Natural killer cell (primary cell): ENCODE results near the gene ABHD12B. TPM values are rescaled to one million over a fixed set of nuclear protein-coding genes. Genes with fewer than 3 reads are reported as not detected.

Source experiments
- ATAC-seq, 3 donors: fragments of 150-1000 bp in 2 of 3; fragments of 200-7000 bp in 1 of 3; cut with Tn5 transposase; 1 replicate in 1 of 3; 2 replicates in 2 of 3; pipeline ENCODE4 v1.10.0; 2021; ENCODE audit warnings: mild to moderate bottlenecking in 2 of 3, moderate library complexity in 2 of 3
- DNase-seq, 2 donors: peaks; one replicate each; pipeline versions ENCODE4 v3.0.0 to v3.0.0-alpha.2; 2013 to 2021; ENCODE audit warnings: mixed read lengths in 1 of 2
- H3K27ac ChIP-seq: one replicate; pipeline ENCODE4 v1.5.1; 2013; ENCODE audit warnings: mild to moderate bottlenecking, low read length
- H3K27me3 ChIP-seq: one replicate; pipeline ENCODE4 v1.6.1; 2013; ENCODE audit warnings: low read length; ENCODE audit not compliant: control insufficient read depth, insufficient read depth
- H3K36me3 ChIP-seq: one replicate; pipeline ENCODE4 v1.6.1; 2013; ENCODE audit warnings: low read length; ENCODE audit not compliant: control insufficient read depth, insufficient read depth
- H3K4me1 ChIP-seq: one replicate; pipeline ENCODE4 v1.6.1; 2013; ENCODE audit warnings: low read length; ENCODE audit not compliant: control insufficient read depth, insufficient read depth
- H3K4me3 ChIP-seq: one replicate; pipeline ENCODE4 v1.5.1; 2013; ENCODE audit warnings: low read length
- H3K9me3 ChIP-seq: one replicate; pipeline ENCODE4 v1.6.1; 2013; ENCODE audit warnings: low read length; ENCODE audit not compliant: control insufficient read depth, insufficient read depth
- H3K27ac Mint-ChIP-seq, 2 donors: one replicate each; pipeline ENCODE4 v1.8.0; 2022; ENCODE audit warnings: mild to moderate bottlenecking in 2 of 2, mixed read lengths in 2 of 2, moderate library complexity in 1 of 2
- H3K27me3 Mint-ChIP-seq, 2 donors: one replicate each; pipeline ENCODE4 v1.8.0; 2022; ENCODE audit warnings: low read depth in 2 of 2, mixed read lengths in 2 of 2
- H3K36me3 Mint-ChIP-seq: one replicate; pipeline ENCODE4 v1.8.0; 2022; ENCODE audit warnings: mixed read lengths
- H3K4me1 Mint-ChIP-seq, 2 donors: one replicate each; pipeline ENCODE4 v1.8.0; 2022; ENCODE audit warnings: mixed read lengths in 2 of 2
- H3K4me3 Mint-ChIP-seq: one replicate; pipeline ENCODE4 v1.8.0; 2022; ENCODE audit warnings: mild to moderate bottlenecking, moderate library complexity, mixed read lengths
- H3K9me3 Mint-ChIP-seq, 2 donors: one replicate each; pipeline ENCODE4 v1.8.0; 2022; ENCODE audit warnings: mixed read lengths in 2 of 2
- CTCF ChIP-seq: fragments of 200-600 bp; IDR thresholded peaks from one replicate; pipeline ENCODE4 v1.8.0; 2022; ENCODE audit warnings: antibody characterized with exemption
- WGBS: methylation state at CpG from one replicate; pipeline ENCODE4 v1.1.7; 2013; ENCODE audit warnings: missing lambda C conversion rate; ENCODE audit not compliant: insufficient coverage; 5-methylcytosine and 5-hydroxymethylcytosine counted together
- intact Hi-C: fragments of 100-400 bp; cut with micrococcal nuclease; formaldehyde crosslinking; loops from one replicate; pipeline ENCODE4 v1.14.2; 2022
- total RNA-seq, 4 donors: library from RNA; stranded (reverse); fragments of 120-200 nt in 1 of 4; gene quantifications; one replicate each; pipeline versions ENCODE4 v1.2.3 to v1.2.4, GENCODE V29; 2013 to 2022

The ABHD12B gene
- total RNA-seq, 3 donors from 2014 or later (not counting 1 experiment from before 2014, with no cell fraction given) = not detected

- H3K9me3 Mint-ChIP-seq = no peaks in the 10 kb centered on the region
- Histone ChIP-seq H3K4me1 (no peaks in the 10 kb centered on the region), H3K27ac (no peak overlapping the region), H3K27me3 (no peaks in the 10 kb centered on the region), H3K4me3 (no peak overlapping the region), H3K36me3 (no peaks in the 10 kb centered on the region), H3K9me3 (no peaks in the 10 kb centered on the region)
- H3K27me3 Mint-ChIP-seq = peaks cover 0 to 10% of the 10 kb centered on the region in 2 donors
- no peak overlapping the region for H3K4me3 Mint-ChIP-seq
- no peak for TF ChIP-seq CTCF
- DNase-seq (no peak), ATAC-seq (no peak)
- intact Hi-C loops = no loop called here
- no peaks in the 10 kb centered on the region for H3K36me3 Mint-ChIP-seq
- no peaks in the 10 kb centered on the region for H3K4me1 Mint-ChIP-seq
- no peak overlapping the region for H3K27ac Mint-ChIP-seq
- WGBS = 100% methylated on average over 3 of the region's 3 CpGs
Observed at GRCh38 chr14:50845166-50845565, 26.7 kb upstream of the ABHD12B start.

- H3K9me3 ChIP-seq = no peaks in the 10 kb centered on the region
- Mint-ChIP-seq H3K4me3 (no peak overlapping the region), H3K27ac (no peak overlapping the region), H3K36me3 (no peaks in the 10 kb centered on the region), H3K4me1 (no peaks in the 10 kb centered on the region), H3K9me3 (no peaks in the 10 kb centered on the region), H3K27me3 (peaks cover 0 to 6% of the 10 kb centered on the region in 2 donors)
- no peaks in the 10 kb centered on the region for H3K36me3 ChIP-seq
- DNase-seq (no peak), ATAC-seq (no peak)
- H3K27me3 ChIP-seq = no peaks in the 10 kb centered on the region
- intact Hi-C loops = no loop called here
- H3K4me3 ChIP-seq = no peak overlapping the region
- 94% methylated on average over 8 of the region's 8 CpGs for WGBS
- no peak overlapping the region for H3K27ac ChIP-seq
- TF ChIP-seq CTCF = no peak
- H3K4me1 ChIP-seq = no peaks in the 10 kb centered on the region
Observed at GRCh38 chr14:50846226-50846880, 25.5 kb upstream of the ABHD12B start.

- Mint-ChIP-seq H3K4me1 (no peaks in the 10 kb centered on the region), H3K4me3 (no peak overlapping the region), H3K36me3 (no peaks in the 10 kb centered on the region), H3K9me3 (no peaks in the 10 kb centered on the region), H3K27me3 (peaks cover 0 to 6% of the 10 kb centered on the region in 2 donors), H3K27ac (no peak overlapping the region)
- Histone ChIP-seq H3K27ac (no peak overlapping the region), H3K36me3 (no peaks in the 10 kb centered on the region), H3K4me3 (no peak overlapping the region), H3K9me3 (no peaks in the 10 kb centered on the region), H3K27me3 (no peaks in the 10 kb centered on the region), H3K4me1 (no peaks in the 10 kb centered on the region)
- TF ChIP-seq CTCF = no peak
- intact Hi-C loops = no loop called here
- ATAC-seq (no peak), DNase-seq (no peak)
Observed at GRCh38 chr14:50853891-50854290, 18.0 kb upstream of the ABHD12B start.

GRCh38 chr14:50854521-50854920 lies 17.3 kb upstream of the ABHD12B start:
- H3K27ac Mint-ChIP-seq = no peak overlapping the region
- intact Hi-C loops = no loop called here
- no peaks in the 10 kb centered on the region for H3K9me3 Mint-ChIP-seq
- H3K4me1 Mint-ChIP-seq = no peaks in the 10 kb centered on the region
- Histone ChIP-seq H3K4me3 (no peak overlapping the region), H3K4me1 (peaks cover 4% of the 10 kb centered on the region), H3K36me3 (no peaks in the 10 kb centered on the region), H3K27ac (no peak overlapping the region), H3K9me3 (no peaks in the 10 kb centered on the region), H3K27me3 (no peaks in the 10 kb centered on the region)
- no peak for TF ChIP-seq CTCF
- peaks cover 0 to 4% of the 10 kb centered on the region in 2 donors for H3K27me3 Mint-ChIP-seq
- no peaks in the 10 kb centered on the region for H3K36me3 Mint-ChIP-seq
- DNase-seq (no peak), ATAC-seq (no peak)
- 24% methylated on average over 5 of the region's 5 CpGs for WGBS
- no peak overlapping the region for H3K4me3 Mint-ChIP-seq
